HEK293T (cell line): Measurements from ENCODE around the gene PRMT7.

Source experiments
- CTCF ChIA-PET: fragments of 350-600 bp; formaldehyde crosslinking; extraction: SDS; loops from one replicate; lab custom pipeline; 2021; ENCODE audit warnings: antibody characterized with exemption, inconsistent platforms; lab: Yijun Ruan, JAX
- POLR2A ChIA-PET: fragments of 350-600 bp; formaldehyde crosslinking; extraction: SDS; loops from one replicate; lab custom pipeline; 2020; ENCODE audit warnings: antibody characterized with exemption, inconsistent platforms; lab: Yijun Ruan, JAX
- DNase-seq: peaks from one replicate; pipeline ENCODE4 v3.0.0; 2012; ENCODE audit warnings: mixed read lengths; ENCODE audit errors: extremely low spot score
- ARNT ChIP-seq: fragments of 450-650 bp; IDR thresholded peaks from 2 replicates; pipeline ENCODE4 v1.6.1; 2017; ENCODE audit warnings: mild to moderate bottlenecking
- BHLHE40 ChIP-seq: fragments of 450-650 bp; IDR thresholded peaks from 2 replicates; pipeline ENCODE4 v1.6.1; 2016; ENCODE audit warnings: mild to moderate bottlenecking, moderate library complexity, borderline replicate concordance
- CTBP1 ChIP-seq: fragments of 450-650 bp; IDR thresholded peaks from 2 replicates; pipeline ENCODE4 v1.6.1; 2016; ENCODE audit warnings: borderline replicate concordance
- ELF4 ChIP-seq: fragments of 450-650 bp; IDR thresholded peaks from 2 replicates; pipeline ENCODE4 v1.6.1; 2017; ENCODE audit warnings: antibody characterized with exemption
- FOXA1 ChIP-seq: fragments of 450-650 bp; IDR thresholded peaks from 2 replicates; pipeline ENCODE4 v1.6.1; 2016; ENCODE audit warnings: mild to moderate bottlenecking
- FOXK2 ChIP-seq: fragments of 450-650 bp; IDR thresholded peaks from 2 replicates; pipeline ENCODE4 v1.6.1; 2016; ENCODE audit warnings: mild to moderate bottlenecking
- FOXM1 ChIP-seq: fragments of 450-650 bp; IDR thresholded peaks from 2 replicates; pipeline ENCODE4 v1.6.1; 2017; ENCODE audit warnings: mild to moderate bottlenecking, borderline replicate concordance
- HDGF ChIP-seq: fragments of 450-650 bp; IDR thresholded peaks from 2 replicates; pipeline ENCODE4 v1.6.1; 2017; ENCODE audit warnings: antibody characterized with exemption, borderline replicate concordance
- L3MBTL2 ChIP-seq: fragments of 450-650 bp; conservative IDR thresholded peaks from 2 replicates; pipeline ENCODE4 v1.6.1; 2016; ENCODE audit warnings: mild to moderate bottlenecking
- LEF1 ChIP-seq: fragments of 450-650 bp; IDR thresholded peaks from 2 replicates; pipeline ENCODE4 v1.6.1; 2017; ENCODE audit warnings: mild to moderate bottlenecking, borderline replicate concordance
- NFRKB ChIP-seq: fragments of 450-650 bp; IDR thresholded peaks from 2 replicates; pipeline ENCODE4 v1.6.1; 2016; ENCODE audit warnings: mild to moderate bottlenecking, moderate library complexity
- PKNOX1 ChIP-seq: fragments of 450-650 bp; IDR thresholded peaks from 2 replicates; pipeline ENCODE4 v1.6.1; 2016
- SP1 ChIP-seq: fragments of 450-650 bp; IDR thresholded peaks from 2 replicates; pipeline ENCODE4 v1.6.1; 2017
- SUZ12 ChIP-seq: fragments of 450-650 bp; IDR thresholded peaks from 2 replicates; pipeline ENCODE4 v1.6.1; 2016; ENCODE audit warnings: mild to moderate bottlenecking
- TARDBP ChIP-seq: fragments of 450-650 bp; IDR thresholded peaks from 2 replicates; pipeline ENCODE4 v1.6.1; 2016
- ZNF384 ChIP-seq: fragments of 450-650 bp; IDR thresholded peaks from 2 replicates; pipeline ENCODE4 v1.6.1; 2016

Gene PRMT7

GRCh38 chr16:68273896-68274295, 36.9 kb upstream of the PRMT7 start:
- TF ChIP-seq HDGF (no peak), LEF1 (no peak), ELF4 (no peak), ZNF384 (no peak), SP1 (no peak), BHLHE40 (no peak), FOXM1 (no peak), NFRKB (no peak), L3MBTL2 (no peak), CTBP1 (no peak), TARDBP (no peak)
- CTCF ChIA-PET, result interaction anchor here (0.9 kb wide), 1 partner anchor 10 kb away, joined by 5 read pairs; the partner anchor contains the start of gene SLC7A6
- POLR2A ChIA-PET, result interaction anchor here (1.5 kb wide), 1 partner anchor 25 kb away, joined by 3 read pairs; no protein-coding TSS in a partner anchor
- no peak for DNase-seq

GRCh38 chr16:68274441-68274840, 36.4 kb upstream of the PRMT7 start:
- DNase-seq, result no peak
- no peak for TF ChIP-seq PKNOX1
- TF ChIP-seq SUZ12, result no peak
- TF ChIP-seq ZNF384, result no peak
- no peak for TF ChIP-seq CTBP1
- TF ChIP-seq SP1, result no peak
- no peak for TF ChIP-seq NFRKB
- no peak for TF ChIP-seq TARDBP
- POLR2A ChIA-PET, result interaction anchor here (1.5 kb wide), 1 partner anchor 25 kb away, joined by 3 read pairs; no protein-coding TSS in a partner anchor
- CTCF ChIA-PET, result interaction anchor here (0.9 kb wide), 1 partner anchor 11 kb away, joined by 5 read pairs; the partner anchor contains the start of gene SLC7A6

GRCh38 chr16:68275611-68276191, 35.1 kb upstream of the PRMT7 start:
- POLR2A ChIA-PET, result interaction anchor here (1.0 to 1.5 kb wide), 3 partner anchors 11 to 35 kb away, joined by 3 read pairs; partner anchors contain the start of genes PRMT7, SLC7A6 and SLC7A6OS
- CTCF ChIA-PET, result no interaction called here
- DNase-seq, result no peak
- TF ChIP-seq PKNOX1, result no peak
- TF ChIP-seq FOXA1, result no peak
- TF ChIP-seq LEF1, result no peak
- no peak for TF ChIP-seq ARNT
- no peak for TF ChIP-seq ZNF384
- no peak for TF ChIP-seq SP1
- no peak for TF ChIP-seq SUZ12
- TF ChIP-seq CTBP1, result no peak
- TF ChIP-seq L3MBTL2, result no peak

- ChIA-PET POLR2A (interaction anchor here (1.0 kb wide), 2 partner anchors 12 to 35 kb away, joined by 3 read pairs; partner anchors contain the start of genes PRMT7, SLC7A6 and SLC7A6OS), CTCF (no interaction called here)
- TF ChIP-seq BHLHE40 (no peak), FOXK2 (no peak), ELF4 (no peak), NFRKB (no peak), SP1 (no peak), LEF1 (no peak), FOXM1 (no peak), PKNOX1 (no peak), ARNT (no peak), TARDBP (no peak), FOXA1 (no peak), HDGF (no peak), L3MBTL2 (no peak), CTBP1 (no peak), SUZ12 (no peak), ZNF384 (no peak)
- no peak for DNase-seq
These were observed 34.6 kb upstream of the PRMT7 start for GRCh38 chr16:68276223-68276622.

GRCh38 chr16:68279726-68280558, 30.9 kb upstream of the PRMT7 start:
- ChIA-PET POLR2A (no interaction called here), CTCF (interaction anchor here (0.8 to 1.0 kb wide), 2 partner anchors 16 to 184 kb away, joined by 3 read pairs; partner anchors contain the start of gene SLC7A6)
- DNase-seq, result no peak
- TF ChIP-seq ARNT (no peak), FOXM1 (no peak), ELF4 (no peak), BHLHE40 (no peak), FOXK2 (no peak), L3MBTL2 (no peak), HDGF (no peak)
